Ovary (tissue), 3 donors: ENCODE results near the gene RUNX1.

Experiments used
- CTCF ChIP-seq, 3 donors: fragments of 450-650 bp in 2 of 3; fragments of 200-600 bp in 1 of 3; IDR thresholded peaks; one replicate each; pipeline versions ENCODE4 v1.5.1 to v1.8.0; 2016 to 2022; ENCODE audit warnings: antibody characterized with exemption in 3 of 3, mild to moderate bottlenecking in 1 of 3
- POLR2A ChIP-seq: fragments of 450-650 bp; IDR thresholded peaks from one replicate; pipeline ENCODE4 v1.6.1; 2017; ENCODE audit warnings: antibody characterized with exemption, mild to moderate bottlenecking, moderate library complexity
- donor health status: DM: no; HTN: no; CAD: no.

- no peak for TF ChIP-seq POLR2A
- TF ChIP-seq CTCF (IDR thresholded peaks at IDR 0.05), result no peak
Measured at GRCh38 chr21:35020902-35021301, 28.2 kb downstream of the RUNX1 start.
